ENCODE results near the gene IL1R2. TPM values are rescaled to one million over a fixed set of nuclear protein-coding genes. Genes with fewer than 3 reads are reported as not detected.

Gene IL1R2
- total and polyA plus RNA-seq, 2 of the 13 experiments (the other 11 are each of a cell fraction or from before 2014, with no cell fraction given), result 3.6 to 7.3 TPM

- TF ChIP-seq ZNF501 (CRISPR knock-in tag; IDR thresholded peaks at IDR 0.05), result no peak
- TF ChIP-seq SKI (IDR thresholded peaks at IDR 0.05; ENCODE audit: partially characterized antibody), result no peak
- TF ChIP-seq MATR3 (CRISPR knock-in tag; IDR thresholded peaks at IDR 0.05), result no peak
- peak; percentile 6 for TF ChIP-seq ASH2L (IDR thresholded peaks at IDR 0.05; ENCODE audit: insufficient read length, low read depth, low read length)
- TF ChIP-seq ZSCAN20 (CRISPR knock-in tag; IDR thresholded peaks at IDR 0.05; ENCODE audit: borderline replicate concordance), result no peak
- no peak for TF ChIP-seq ARHGAP35 (CRISPR knock-in tag; IDR thresholded peaks at IDR 0.05; ENCODE audit: borderline replicate concordance)
- no peak for TF ChIP-seq HNF4G (IDR thresholded peaks at IDR 0.05; ENCODE audit: borderline replicate concordance, low read depth, low read length)
- no peak for TF ChIP-seq HNF4G (CRISPR knock-in tag; IDR thresholded peaks at IDR 0.05; ENCODE audit: borderline replicate concordance, low read depth)
- no peak for TF ChIP-seq POLR2AphosphoS5 (IDR thresholded peaks at IDR 0.05; ENCODE audit: low read depth, low read length)
- TF ChIP-seq GTF3A (CRISPR knock-in tag; conservative IDR thresholded peaks at IDR 0.05), result no peak
Measured at GRCh38 chr2:102025583-102026267, 34.0 kb downstream of the IL1R2 start (continued).

- H2AFZ ChIP-seq (ENCODE audit: low read length), result peak overlapping the region; percentile 20
- no peaks in the 10 kb centered on the region for H3K79me2 ChIP-seq (ENCODE audit: insufficient read depth, low read length)
- DNase-seq (ENCODE audit: low spot score), result no peak
- FAIRE-seq, result no peak
- intact Hi-C loops (cut with micrococcal nuclease; ENCODE audit: unreplicated experiment), result loop anchor here (1.0 to 5.0 kb wide), 3 partner anchors 8 to 330 kb away; partner anchors contain the start of gene IL18R1
- H3K9me3 ChIP-seq (ENCODE audit: low read length), result no peaks in the 10 kb centered on the region
- in situ Hi-C loops (cut with HindIII; ENCODE audit: extremely low pct_ligation_motif_present, low pct_unique_long_range_greater_than_20kb), result loop anchor here (10.0 kb wide), 1 partner anchor 77 kb away; no protein-coding TSS in a partner anchor
- H3K36me3 ChIP-seq (replicated peaks in 1 of 2; ENCODE audit: control insufficient read depth in 1 of 2, insufficient read depth in 2 of 2, low read length in 2 of 2), result no peaks in the 10 kb centered on the region
- no peak overlapping the region for H3K4me3 ChIP-seq (replicated peaks in 1 of 3; ENCODE audit: insufficient read depth in 1 of 3, low read depth in 2 of 3, low read length in 3 of 3)
- WGBS (ENCODE audit: low lambda C conversion rate), result 72% methylated on average over 8 of the region's 8 CpGs
- no peaks in the 10 kb centered on the region for H4K20me1 ChIP-seq (ENCODE audit: insufficient read depth, low read length)
- CTCF ChIA-PET (ENCODE audit: low intra/inter-chr PET ratio, low total read pairs), result no interaction called here
- H3K4me1 ChIP-seq (ENCODE audit: insufficient read depth, low read length), result peaks cover 99% of the 10 kb centered on the region
- peak overlapping the region; percentile 42 for H3K27ac ChIP-seq (ENCODE audit: extremely low read length, insufficient read depth, low read length)
- peak overlapping the region; percentile 8; the same call in 1 of the 2 replicates for H3K9ac ChIP-seq (ENCODE audit: insufficient read depth, low read depth, low read length)
- H3K4me2 ChIP-seq (ENCODE audit: low read depth, low read length), result 0 out of 2 replicates have a peak overlapping the region, but pooled peaks have one; percentile 9
- POLR2A ChIA-PET, result interaction anchor here (0.8 to 3.7 kb wide), 5 partner anchors 30 to 219 kb away, joined by 3 to 17 read pairs (median 4); partner anchors contain the start of gene IL1R1
- H3K27me3 ChIP-seq (ENCODE audit: control insufficient read depth in 1 of 2, insufficient read depth in 2 of 2, low read length in 2 of 2), result no peaks in the 10 kb centered on the region
- BruUV-seq (replicated peaks), result no TSS peak
- peak; percentile 26; the same call in 2 of the 3 replicates for ATAC-seq
- 0 out of 2 replicates have a peak, but pooled peaks have one; percentile 38 for TF ChIP-seq ZNF501 (CRISPR knock-in tag; IDR thresholded peaks at IDR 0.05)
- no peak for TF ChIP-seq ZNF570 (CRISPR knock-in tag; IDR thresholded peaks at IDR 0.05; ENCODE audit: borderline replicate concordance)
- no peak for TF ChIP-seq HOXA3 (CRISPR knock-in tag; IDR thresholded peaks at IDR 0.05)
- no peak for TF ChIP-seq ZNF556 (CRISPR knock-in tag; IDR thresholded peaks at IDR 0.05; ENCODE audit: borderline replicate concordance)
- TF ChIP-seq ZNF558 (CRISPR knock-in tag; IDR thresholded peaks at IDR 0.05; ENCODE audit: borderline replicate concordance), result no peak
- TF ChIP-seq POLR2G (IDR thresholded peaks at IDR 0.05; ENCODE audit: low read depth, low read length), result peak; percentile 40; the same call in 1 of the 2 replicates
- no peak for TF ChIP-seq DMAP1 (CRISPR knock-in tag; IDR thresholded peaks at IDR 0.05)
- TF ChIP-seq PHF21A (CRISPR knock-in tag; IDR thresholded peaks at IDR 0.05), result peak; percentile 25; the same call in 1 of the 2 replicates
- no peak for TF ChIP-seq FLYWCH1 (CRISPR knock-in tag; IDR thresholded peaks at IDR 0.05)
- no peak for TF ChIP-seq ATF3 (CRISPR knock-in tag; IDR thresholded peaks at IDR 0.05)
- TF ChIP-seq ZNF234 (CRISPR knock-in tag; conservative IDR thresholded peaks at IDR 0.05), result no peak
- TF ChIP-seq ZNF580 (CRISPR knock-in tag; IDR thresholded peaks at IDR 0.05; ENCODE audit: borderline replicate concordance, low read depth), result peak; percentile 9; the same call in 1 of the 2 replicates
- TF ChIP-seq ASH2L (IDR thresholded peaks at IDR 0.05; ENCODE audit: insufficient read length, low read depth, low read length), result no peak
- no peak for TF ChIP-seq ZNF225 (CRISPR knock-in tag; IDR thresholded peaks at IDR 0.05)
Measured at GRCh38 chr2:102027036-102027980, 35.5 kb downstream of the IL1R2 start.
